T-helper 17 cell (primary cell): ENCODE measurements around the gene GPLD1. TPM values are rescaled to one million over a fixed set of nuclear protein-coding genes. Genes with fewer than 3 reads are reported as not detected.
A peak's percentile ranks its signal among the peaks of the same experiment; 100 is the strongest.

Source experiments
- ATAC-seq: fragments of 150-1000 bp; cut with Tn5 transposase; 2 replicates; pipeline ENCODE4 v1.10.0; 2021; ENCODE audit warnings: mild to moderate bottlenecking, moderate library complexity
- DNase-seq, 3 donors: peaks; one replicate each; pipeline versions ENCODE4 v3.0.0 to v3.0.0-alpha.2; 2020 to 2021
- H3K9me3 ChIP-seq: one replicate; pipeline ENCODE4 v1.7.0; 2013; ENCODE audit warnings: low read length, mild to moderate bottlenecking; ENCODE audit not compliant: control insufficient read depth, poor library complexity, severe bottlenecking
- H3K27ac Mint-ChIP-seq: one replicate; pipeline ENCODE4 v1.8.0; 2022; ENCODE audit warnings: mild to moderate bottlenecking, moderate library complexity, mixed read lengths
- H3K27me3 Mint-ChIP-seq: one replicate; pipeline ENCODE4 v1.8.0; 2022; ENCODE audit warnings: mixed read lengths
- H3K36me3 Mint-ChIP-seq: one replicate; pipeline ENCODE4 v1.8.0; 2022; ENCODE audit warnings: low read depth, mixed read lengths
- H3K4me1 Mint-ChIP-seq: one replicate; pipeline ENCODE4 v1.8.0; 2022; ENCODE audit warnings: mild to moderate bottlenecking, mixed read lengths
- H3K4me3 Mint-ChIP-seq: one replicate; pipeline ENCODE4 v1.8.0; 2022; ENCODE audit warnings: mild to moderate bottlenecking, moderate library complexity, mixed read lengths
- total RNA-seq, 4 donors: library from RNA in 2 of 4; stranded (reverse) in 2 of 4; gene quantifications; one replicate each; pipeline ENCODE4 v1.2.3 and lab custom pipeline; 2022 to 2026

GPLD1 gene, protein sequence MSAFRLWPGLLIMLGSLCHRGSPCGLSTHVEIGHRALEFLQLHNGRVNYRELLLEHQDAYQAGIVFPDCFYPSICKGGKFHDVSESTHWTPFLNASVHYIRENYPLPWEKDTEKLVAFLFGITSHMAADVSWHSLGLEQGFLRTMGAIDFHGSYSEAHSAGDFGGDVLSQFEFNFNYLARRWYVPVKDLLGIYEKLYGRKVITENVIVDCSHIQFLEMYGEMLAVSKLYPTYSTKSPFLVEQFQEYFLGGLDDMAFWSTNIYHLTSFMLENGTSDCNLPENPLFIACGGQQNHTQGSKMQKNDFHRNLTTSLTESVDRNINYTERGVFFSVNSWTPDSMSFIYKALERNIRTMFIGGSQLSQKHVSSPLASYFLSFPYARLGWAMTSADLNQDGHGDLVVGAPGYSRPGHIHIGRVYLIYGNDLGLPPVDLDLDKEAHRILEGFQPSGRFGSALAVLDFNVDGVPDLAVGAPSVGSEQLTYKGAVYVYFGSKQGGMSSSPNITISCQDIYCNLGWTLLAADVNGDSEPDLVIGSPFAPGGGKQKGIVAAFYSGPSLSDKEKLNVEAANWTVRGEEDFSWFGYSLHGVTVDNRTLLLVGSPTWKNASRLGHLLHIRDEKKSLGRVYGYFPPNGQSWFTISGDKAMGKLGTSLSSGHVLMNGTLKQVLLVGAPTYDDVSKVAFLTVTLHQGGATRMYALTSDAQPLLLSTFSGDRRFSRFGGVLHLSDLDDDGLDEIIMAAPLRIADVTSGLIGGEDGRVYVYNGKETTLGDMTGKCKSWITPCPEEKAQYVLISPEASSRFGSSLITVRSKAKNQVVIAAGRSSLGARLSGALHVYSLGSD
- total RNA-seq (under 1 TPM; 0.21 to 0.40 TPM), total RNA-seq (lab: John Stamatoyannopoulos, UW) (1.3 to 1.4 reads per million in 2 donors)

DNA sequence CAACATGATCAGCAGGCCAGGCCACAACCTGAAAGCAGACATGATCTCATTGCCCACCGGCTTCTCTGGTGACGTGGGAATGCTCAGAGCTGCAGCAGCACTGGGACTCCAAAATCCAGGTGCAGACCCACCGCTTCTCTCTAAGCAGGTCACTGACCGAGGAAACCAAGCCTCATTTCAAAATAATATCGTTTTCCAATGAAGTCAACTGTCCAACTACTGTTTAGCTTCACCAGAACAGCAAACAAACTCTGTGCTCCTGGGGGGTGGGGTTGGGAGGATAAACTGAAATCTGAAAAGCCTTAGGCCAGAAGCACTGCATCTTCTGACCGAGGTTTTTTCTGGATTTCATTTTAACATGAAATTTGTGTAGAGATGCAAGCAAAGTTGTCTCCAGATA, at the start of gene GPLD1:
Gene GPLD1 (minus strand): TSS at position 109 of the 400 bp plus-strand sequence. CDS start 67 bp downstream, at position 42.
- ATAC-seq (no peak), DNase-seq (no peak)
- Mint-ChIP-seq H3K27me3 (peaks cover 6% of the 10 kb centered on the region), H3K4me3 (peak within 1 kb of the TSS; percentile 25), H3K27ac (peak within 1 kb of the TSS; percentile 67), H3K36me3 (no peaks in the 10 kb centered on the region), H3K4me1 (peaks cover 12% of the 10 kb centered on the region)
- H3K9me3 ChIP-seq: no peaks in the 10 kb centered on the region

DNA sequence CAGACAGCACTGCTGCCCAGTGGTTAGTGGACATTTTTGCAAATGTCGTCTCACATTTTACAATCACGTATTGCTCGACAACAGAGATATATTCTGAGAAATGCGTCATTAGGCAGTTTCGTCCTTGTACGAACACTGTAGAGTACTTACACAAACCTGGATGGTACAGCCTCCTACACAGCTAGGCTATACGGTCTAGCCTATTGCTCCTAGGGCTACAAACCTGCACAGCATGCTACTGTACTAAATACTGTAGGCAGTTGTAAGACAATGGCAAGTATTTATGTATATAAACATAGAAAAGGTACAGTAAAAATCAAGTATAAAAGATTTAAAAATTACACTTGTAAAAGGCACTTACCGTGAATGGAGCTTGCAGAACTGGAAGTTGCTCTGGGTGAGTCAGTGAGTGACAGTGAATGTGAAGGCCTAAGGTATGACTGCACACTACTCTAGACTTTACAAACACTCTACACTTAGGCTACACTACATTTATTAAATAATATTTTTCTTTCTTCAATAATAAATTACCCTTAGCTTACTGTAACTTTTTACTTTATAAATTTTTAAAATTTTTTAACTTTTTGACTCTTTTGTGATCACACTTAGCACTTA, 48.5 kb upstream of the GPLD1 start:
- H3K27ac Mint-ChIP-seq: no peak overlapping the region
- DNase-seq (no peak), ATAC-seq (no peak)
- no peaks in the 10 kb centered on the region for H3K27me3 Mint-ChIP-seq
- no peaks in the 10 kb centered on the region for H3K9me3 ChIP-seq
- H3K36me3 Mint-ChIP-seq: peaks cover 3% of the 10 kb centered on the region
- H3K4me3 Mint-ChIP-seq: no peak overlapping the region
- no peaks in the 10 kb centered on the region for H3K4me1 Mint-ChIP-seq

DNA sequence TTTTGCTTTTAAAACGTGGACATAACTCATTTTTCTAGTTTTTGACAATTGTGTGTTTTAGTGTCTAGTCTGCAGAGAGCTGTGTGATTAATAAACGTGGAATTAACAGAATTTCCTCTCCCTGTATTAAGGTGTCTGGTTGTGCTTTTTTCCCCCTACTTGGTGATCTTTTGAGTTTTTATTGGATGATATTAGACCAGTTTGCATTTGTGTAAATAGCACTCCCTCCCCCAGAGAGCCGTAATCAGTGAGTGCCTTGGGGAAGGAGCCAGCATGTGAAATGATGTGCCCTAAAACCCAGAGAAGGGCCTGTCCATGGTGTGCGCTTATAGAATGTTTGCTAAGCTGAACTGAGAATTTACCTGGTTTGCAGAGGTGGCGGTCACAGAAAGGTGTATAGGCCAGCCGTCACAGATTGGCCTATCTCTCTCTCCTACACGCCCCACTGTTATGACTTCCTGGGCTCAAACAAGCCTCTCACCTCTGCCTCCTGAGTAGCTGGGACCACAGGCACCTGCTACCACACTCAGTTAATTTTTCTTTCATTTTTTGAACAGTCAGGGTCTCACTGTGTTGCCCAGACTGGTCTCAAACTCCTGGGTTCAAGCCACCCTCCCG, 47.8 kb upstream of the GPLD1 start:
- no peak for DNase-seq
- Mint-ChIP-seq H3K27ac (no peak overlapping the region), H3K27me3 (no peaks in the 10 kb centered on the region), H3K36me3 (peaks cover 6% of the 10 kb centered on the region), H3K4me3 (no peak overlapping the region), H3K4me1 (no peaks in the 10 kb centered on the region)
- no peaks in the 10 kb centered on the region for H3K9me3 ChIP-seq
- ATAC-seq: no peak

DNA sequence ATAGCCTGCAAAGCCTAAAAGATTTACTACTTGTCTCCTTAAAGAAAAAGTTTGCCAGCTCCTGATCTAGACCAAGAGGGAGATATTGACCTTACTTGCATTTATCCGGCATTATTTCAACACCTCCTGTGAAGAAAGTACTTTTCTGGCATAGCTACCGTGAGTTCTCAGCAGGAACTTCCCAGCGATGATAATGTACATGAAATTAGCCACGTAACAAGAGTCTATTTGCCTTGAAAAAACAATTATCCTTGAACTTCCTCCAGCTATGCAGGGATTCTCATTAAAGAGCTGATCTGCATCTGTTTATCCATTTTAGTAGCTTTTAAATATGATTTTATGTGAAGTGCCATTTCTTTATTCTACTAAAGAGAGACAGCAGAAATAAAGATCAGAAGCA, 47.1 kb upstream of the GPLD1 start:
- ATAC-seq (no peak), DNase-seq (no peak)
- H3K27me3 Mint-ChIP-seq: no peaks in the 10 kb centered on the region
- no peaks in the 10 kb centered on the region for H3K9me3 ChIP-seq
- peaks cover 6% of the 10 kb centered on the region for H3K36me3 Mint-ChIP-seq
- H3K4me3 Mint-ChIP-seq: no peak overlapping the region
- no peak overlapping the region for H3K27ac Mint-ChIP-seq
- no peaks in the 10 kb centered on the region for H3K4me1 Mint-ChIP-seq

DNA sequence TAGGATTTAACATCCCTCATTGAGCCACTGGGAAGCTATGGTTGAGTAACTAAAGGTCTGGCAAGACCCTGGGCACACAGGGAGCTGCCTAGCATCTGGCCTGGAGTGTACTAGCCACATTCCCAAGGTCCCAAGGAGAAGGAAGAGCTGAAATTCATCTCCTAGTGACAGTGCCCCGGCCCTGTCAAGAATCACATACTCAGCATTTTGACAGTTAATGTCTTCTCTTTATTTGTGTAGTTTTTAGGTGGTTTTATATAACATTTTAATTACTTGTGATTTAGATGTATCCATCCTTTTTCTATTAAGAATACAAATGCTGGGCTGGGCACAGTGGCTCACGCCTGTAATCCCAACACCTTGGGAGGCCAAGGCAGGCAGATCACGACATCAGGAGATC, 45.8 kb upstream of the GPLD1 start:
- H3K9me3 ChIP-seq: no peaks in the 10 kb centered on the region
- DNase-seq: no peak
- Mint-ChIP-seq H3K36me3 (peaks cover 6% of the 10 kb centered on the region), H3K27ac (no peak overlapping the region), H3K27me3 (no peaks in the 10 kb centered on the region), H3K4me1 (no peaks in the 10 kb centered on the region), H3K4me3 (no peak overlapping the region)
- no peak for ATAC-seq

DNA sequence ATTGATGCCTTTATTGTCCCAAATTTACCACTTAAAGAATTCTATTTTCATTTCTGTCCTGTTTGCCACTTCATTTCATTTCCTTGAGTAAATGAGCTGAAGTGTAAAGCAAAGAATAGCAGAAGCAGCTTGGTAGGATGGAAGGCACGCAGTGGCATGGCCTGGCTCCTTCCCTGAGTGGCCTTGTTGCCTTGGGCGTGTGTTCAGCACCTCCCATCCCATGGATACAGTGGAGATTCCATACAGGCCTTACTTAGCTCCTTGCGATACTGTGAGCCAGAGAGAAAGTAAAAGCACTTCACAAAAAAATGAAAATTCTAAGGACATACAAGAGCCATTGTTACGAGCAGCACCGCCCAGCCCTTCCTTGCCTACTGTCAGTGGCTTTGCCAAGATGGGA, 45.0 kb upstream of the GPLD1 start:
- Mint-ChIP-seq H3K4me3 (no peak overlapping the region), H3K27ac (no peak overlapping the region), H3K27me3 (no peaks in the 10 kb centered on the region), H3K36me3 (peaks cover 10% of the 10 kb centered on the region), H3K4me1 (no peaks in the 10 kb centered on the region)
- no peak for DNase-seq
- ATAC-seq: no peak
- H3K9me3 ChIP-seq: no peaks in the 10 kb centered on the region

DNA sequence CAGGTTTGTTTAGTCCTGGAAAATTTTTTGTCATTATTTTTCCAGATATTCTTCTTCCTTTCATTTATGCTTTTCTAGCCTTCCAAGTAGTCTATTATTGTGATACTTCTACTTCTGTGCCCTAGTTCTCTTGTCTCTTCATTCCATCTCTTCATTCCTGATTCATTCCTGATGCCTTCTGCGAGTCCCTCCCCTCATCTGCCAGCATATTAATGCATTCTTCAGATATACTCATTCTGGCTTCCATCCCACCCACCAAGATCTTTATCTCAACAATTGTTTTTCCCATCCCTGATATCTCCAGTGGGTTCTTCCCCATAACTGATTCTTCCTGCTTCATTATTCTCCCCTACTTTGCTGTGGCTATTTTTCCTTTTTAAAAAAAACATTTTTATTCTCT, 40.6 kb upstream of the GPLD1 start:
- Mint-ChIP-seq H3K4me1 (peaks cover 6% of the 10 kb centered on the region), H3K27me3 (no peaks in the 10 kb centered on the region)

DNA sequence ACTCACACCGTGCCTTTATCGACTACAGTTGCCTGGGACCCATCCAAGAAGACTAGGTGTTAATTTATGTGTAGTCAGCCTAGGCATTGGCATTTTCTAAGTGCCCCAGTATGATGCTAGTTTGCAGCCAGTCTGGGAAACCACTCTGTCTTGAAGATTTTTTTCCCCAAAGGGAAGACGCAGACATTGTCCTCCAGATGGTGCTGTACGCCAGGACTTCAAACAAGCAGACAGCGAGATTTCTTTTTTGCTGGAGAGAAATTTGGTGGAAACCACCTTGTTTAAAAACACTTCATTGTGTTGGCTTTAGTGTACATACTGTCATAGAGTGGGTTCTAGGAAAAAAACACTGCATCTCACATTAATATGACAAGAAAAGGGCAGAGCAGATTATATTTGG, 35.4 kb upstream of the GPLD1 start:
- ATAC-seq: no peak
- H3K36me3 Mint-ChIP-seq: peaks cover under 1% of the 10 kb centered on the region
- H3K9me3 ChIP-seq: no peaks in the 10 kb centered on the region
- no peak overlapping the region for H3K27ac Mint-ChIP-seq
- no peaks in the 10 kb centered on the region for H3K27me3 Mint-ChIP-seq
- no peak overlapping the region for H3K4me3 Mint-ChIP-seq
- no peak for DNase-seq
- peaks cover 10% of the 10 kb centered on the region for H3K4me1 Mint-ChIP-seq

More for the DNA sequence above, 40.6 kb upstream of the GPLD1 start:
- H3K36me3 Mint-ChIP-seq: peaks cover 10% of the 10 kb centered on the region
- H3K9me3 ChIP-seq: no peaks in the 10 kb centered on the region
- H3K27ac Mint-ChIP-seq: no peak overlapping the region
- no peak overlapping the region for H3K4me3 Mint-ChIP-seq
- DNase-seq: no peak
- no peak for ATAC-seq

DNA sequence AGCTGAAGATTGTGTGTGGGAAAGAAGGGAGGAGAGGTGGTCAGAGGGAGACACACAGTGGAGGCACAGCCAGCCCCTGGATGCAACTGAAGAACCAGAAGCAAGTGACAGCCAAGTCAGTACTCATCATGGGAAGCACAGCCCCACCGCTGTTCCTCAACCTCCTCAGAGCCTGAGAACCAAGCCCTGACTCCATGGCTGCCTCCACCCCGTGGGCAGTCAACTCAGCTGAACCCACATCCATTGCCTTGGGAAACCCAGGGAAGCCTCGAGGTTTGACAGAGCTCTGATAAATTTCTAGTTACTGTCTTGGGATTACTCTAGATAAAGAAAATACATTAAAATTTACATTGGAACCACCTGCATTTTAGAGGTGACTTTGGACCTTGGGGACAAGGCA, 35.0 kb upstream of the GPLD1 start:
- Mint-ChIP-seq H3K27ac (no peak overlapping the region), H3K4me1 (peaks cover 10% of the 10 kb centered on the region), H3K27me3 (no peaks in the 10 kb centered on the region), H3K4me3 (no peak overlapping the region), H3K36me3 (no peaks in the 10 kb centered on the region)
- no peak for DNase-seq
- H3K9me3 ChIP-seq: no peaks in the 10 kb centered on the region
- no peak for ATAC-seq

DNA sequence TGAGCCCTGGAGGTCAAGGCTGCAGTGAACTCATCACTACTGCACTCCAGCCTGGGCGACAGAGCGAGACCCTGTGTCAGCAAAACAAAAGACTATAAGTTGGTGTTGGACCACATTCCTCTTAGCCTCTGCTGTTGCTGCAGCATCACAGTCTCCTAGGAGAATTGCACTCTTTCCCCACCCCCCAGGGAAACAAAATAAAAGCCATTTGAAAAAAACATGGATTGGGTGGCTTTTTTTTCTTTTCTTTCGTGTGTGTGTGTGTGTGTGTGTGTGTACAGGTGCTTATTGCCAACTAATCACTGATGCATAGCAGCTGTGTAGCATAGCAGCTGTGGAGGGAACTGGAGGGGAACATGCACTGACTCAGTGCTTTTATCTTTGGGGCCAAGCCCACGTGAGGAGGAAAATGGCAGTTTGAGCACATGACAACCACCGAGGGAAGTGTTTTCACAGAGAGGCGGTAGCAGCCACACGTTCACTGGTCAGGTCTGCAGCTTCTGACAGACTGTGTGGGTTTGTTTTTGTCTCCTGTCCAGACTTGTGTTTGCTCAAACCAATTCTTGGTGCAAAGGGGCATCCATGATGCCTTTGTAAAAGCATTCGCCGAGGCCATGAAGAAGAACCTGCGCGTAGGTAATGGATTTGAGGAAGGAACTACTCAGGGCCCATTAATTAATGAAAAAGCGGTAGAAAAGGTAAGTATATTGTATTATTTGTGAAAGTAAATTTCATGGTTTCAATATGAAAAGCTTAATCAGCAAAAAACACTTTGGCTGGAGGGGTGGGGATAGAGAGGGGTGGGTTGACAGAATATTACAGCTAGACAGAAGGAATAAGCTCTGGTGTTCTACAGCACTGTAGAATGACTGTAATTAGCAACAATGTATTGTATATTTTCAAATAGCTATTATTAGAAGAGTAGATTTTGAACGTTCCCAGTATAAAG, 33.1 kb upstream of the GPLD1 start:
- ATAC-seq: peak; percentile 41
- no peak overlapping the region for H3K27ac Mint-ChIP-seq
- H3K4me3 Mint-ChIP-seq: no peak overlapping the region
- peaks cover 9% of the 10 kb centered on the region for H3K4me1 Mint-ChIP-seq
- no peaks in the 10 kb centered on the region for H3K27me3 Mint-ChIP-seq
- H3K36me3 Mint-ChIP-seq: no peaks in the 10 kb centered on the region
- no peak for DNase-seq
- no peaks in the 10 kb centered on the region for H3K9me3 ChIP-seq

DNA sequence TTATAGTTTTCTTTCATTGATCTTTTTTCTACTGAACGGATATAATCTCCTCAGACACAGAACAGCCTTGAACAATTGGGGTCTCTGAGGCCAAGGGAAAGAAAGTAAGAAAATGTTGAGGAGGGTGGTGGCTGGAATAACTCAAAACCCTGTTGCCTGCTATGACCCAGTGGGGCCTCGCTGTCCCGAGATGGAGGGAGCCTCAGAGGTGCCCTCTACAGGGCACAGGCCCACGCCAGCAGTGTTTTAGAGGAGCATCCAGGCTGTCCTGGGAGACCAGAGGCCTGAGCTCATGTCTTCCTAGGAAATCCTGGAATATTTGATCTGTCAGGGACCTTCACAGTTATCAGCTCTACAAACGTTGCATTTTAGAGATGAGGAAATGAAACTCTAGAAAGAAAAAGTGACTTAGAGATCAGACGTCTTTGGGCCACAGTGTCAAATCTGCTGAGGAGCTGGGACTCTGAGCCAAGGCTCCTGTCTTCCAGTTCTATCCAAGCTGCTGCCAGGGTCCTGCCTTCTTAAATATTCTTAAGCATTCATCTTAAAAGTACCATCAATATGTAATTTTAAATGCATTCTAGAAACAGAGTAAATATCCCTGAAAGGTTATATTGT, 31.7 kb upstream of the GPLD1 start:
- H3K4me1 Mint-ChIP-seq: peaks cover 6% of the 10 kb centered on the region
- peak; percentile 72 for ATAC-seq
- no peaks in the 10 kb centered on the region for H3K27me3 Mint-ChIP-seq
- no peak overlapping the region for H3K4me3 Mint-ChIP-seq
- peak in 1 of 3 donors; percentile 18 for DNase-seq
- H3K9me3 ChIP-seq: no peaks in the 10 kb centered on the region
- H3K36me3 Mint-ChIP-seq: no peaks in the 10 kb centered on the region
- peak overlapping the region; percentile 84 for H3K27ac Mint-ChIP-seq
